Measurements from ENCODE around the gene CLMN. TPM values are rescaled to one million over a fixed set of nuclear protein-coding genes. Genes with fewer than 3 reads are reported as not detected.

CLMN gene
- total RNA-seq, 1 donor from 2014 or later, result 19.6 TPM

GRCh38 chr14:95144849-95145248 lies 174.9 kb downstream of the CLMN start:
- H3K27me3 ChIP-seq, result no peaks in the 10 kb centered on the region
- TF ChIP-seq POLR2A (IDR thresholded peaks at IDR 0.05), result no peak
- TF ChIP-seq CTCF (IDR thresholded peaks at IDR 0.05), result no peak
- no peak for TF ChIP-seq POLR2AphosphoS5 (IDR thresholded peaks at IDR 0.05; ENCODE audit: insufficient read depth in 1 of 2, low read depth in 1 of 2)
- no peak for DNase-seq (ENCODE audit: extremely low spot score in 2 of 2)
- no peaks in the 10 kb centered on the region for H3K36me3 ChIP-seq
- no peak overlapping the region for H3K27ac ChIP-seq
- intact Hi-C loops (cut with DNase I), result no loop called here
- H3K4me1 ChIP-seq, result peaks cover 82% of the 10 kb centered on the region
- H3K9me3 ChIP-seq, result no peaks in the 10 kb centered on the region
- no peak overlapping the region for H3K4me3 ChIP-seq

GRCh38 chr14:95143808-95144620 lies 175.7 kb downstream of the CLMN start:
- intact Hi-C loops (cut with DNase I), result no loop called here
- Histone ChIP-seq H3K4me1 (peaks cover 74% of the 10 kb centered on the region), H3K4me3 (no peak overlapping the region), H3K36me3 (no peaks in the 10 kb centered on the region), H3K27ac (peak overlapping the region; percentile 54), H3K27me3 (no peaks in the 10 kb centered on the region), H3K9me3 (no peaks in the 10 kb centered on the region)
- DNase-seq (ENCODE audit: extremely low spot score in 2 of 2), result no peak
- TF ChIP-seq POLR2AphosphoS5 (IDR thresholded peaks at IDR 0.05; ENCODE audit: insufficient read depth in 1 of 2, low read depth in 1 of 2), result no peak
- TF ChIP-seq POLR2A (IDR thresholded peaks at IDR 0.05), result no peak
- no peak for TF ChIP-seq CTCF (IDR thresholded peaks at IDR 0.05)

GRCh38 chr14:95142208-95142607 lies 177.5 kb downstream of the CLMN start:
- no peaks in the 10 kb centered on the region for H3K9me3 ChIP-seq
- TF ChIP-seq CTCF (IDR thresholded peaks at IDR 0.05), result no peak
- H3K27me3 ChIP-seq, result no peaks in the 10 kb centered on the region
- intact Hi-C loops (cut with DNase I), result no loop called here
- DNase-seq (ENCODE audit: extremely low spot score in 2 of 2), result no peak
- peaks cover 75% of the 10 kb centered on the region for H3K4me1 ChIP-seq
- no peaks in the 10 kb centered on the region for H3K36me3 ChIP-seq
- H3K4me3 ChIP-seq, result no peak overlapping the region
- H3K27ac ChIP-seq, result no peak overlapping the region

GRCh38 chr14:95141684-95142083 lies 178.0 kb downstream of the CLMN start:
- no peak for DNase-seq (ENCODE audit: extremely low spot score in 2 of 2)
- Histone ChIP-seq H3K27ac (no peak overlapping the region), H3K27me3 (no peaks in the 10 kb centered on the region)

More at GRCh38 chr14:95141684-95142083, 178.0 kb downstream of the CLMN start:
- Histone ChIP-seq H3K4me3 (no peak overlapping the region), H3K36me3 (no peaks in the 10 kb centered on the region), H3K9me3 (no peaks in the 10 kb centered on the region), H3K4me1 (peaks cover 75% of the 10 kb centered on the region)
- TF ChIP-seq CTCF (IDR thresholded peaks at IDR 0.05), result no peak
- intact Hi-C loops (cut with DNase I), result no loop called here

All from vagina (tissue), 2 donors.